A673 (cell line): ENCODE results near the gene RAD50. TPM values are rescaled to one million over a fixed set of nuclear protein-coding genes. Genes with fewer than 3 reads are reported as not detected.
"Not testable (repeated sequence)": the region's sequence is repeated elsewhere in the genome, so short reads cannot be mapped to it uniquely, and the experiment has no call there.

Experiments
- BruUV-seq: library from RNA; stranded (reverse); fragments of 400-500 nt; replicated peaks from 2 replicates; lab custom pipeline; 2021; lab: Mats Ljungman, UMichigan
- CTCF ChIA-PET: fragments of 300-600 bp; sonication (Branson Sonifier 250); formaldehyde crosslinking; loops from one replicate; lab custom pipeline; 2022; ENCODE audit warnings: antibody characterized with exemption; lab: Charles Lee
- POLR2A ChIA-PET: fragments of 300-600 bp; sonication (Branson Sonifier 250); formaldehyde crosslinking; loops from one replicate; lab custom pipeline; 2022; ENCODE audit warnings: antibody characterized with exemption; ENCODE audit not compliant: low non-redundant PET; lab: Charles Lee
- DNase-seq: peaks from one replicate; pipeline ENCODE4 v3.0.0-alpha.2; 2015; ENCODE audit warnings: low spot score
- H3K27ac ChIP-seq: fragments of 200-600 bp; sonication (generic); 2 replicates; pipeline ENCODE4 v1.5.1; 2016; ENCODE audit warnings: mixed run types, low read depth, mild to moderate bottlenecking, mixed read lengths, antibody characterized with exemption, low read length; ENCODE audit not compliant: poor library complexity, severe bottlenecking
- H3K27me3 ChIP-seq: fragments of 200-600 bp; sonication (generic); replicated peaks from 2 replicates; pipeline ENCODE4 v1.6.1; 2017; ENCODE audit warnings: mixed run types, low read depth, mild to moderate bottlenecking, mixed read lengths, antibody characterized with exemption, low read length; ENCODE audit not compliant: insufficient read depth, poor library complexity
- H3K36me3 ChIP-seq: fragments of 200-600 bp; sonication (generic); 2 replicates; pipeline ENCODE4 v1.6.1; 2016; ENCODE audit warnings: mixed run types, mild to moderate bottlenecking, mixed read lengths, antibody characterized with exemption, low read length; ENCODE audit not compliant: insufficient read depth, poor library complexity, severe bottlenecking
- H3K4me1 ChIP-seq: fragments of 200-600 bp; sonication (generic); 2 replicates; pipeline ENCODE4 v1.6.1; 2017; ENCODE audit warnings: mixed run types, mild to moderate bottlenecking, mixed read lengths, antibody characterized with exemption, low read length; ENCODE audit not compliant: insufficient read depth, poor library complexity, severe bottlenecking
- H3K4me3 ChIP-seq: fragments of 200-600 bp; sonication (generic); 2 replicates; pipeline ENCODE4 v1.5.1; 2016; ENCODE audit warnings: low read depth, mixed run types, mild to moderate bottlenecking, mixed read lengths, low read length; ENCODE audit not compliant: poor library complexity, severe bottlenecking
- H3K9me3 ChIP-seq: fragments of 200-600 bp; sonication (generic); 2 replicates; pipeline ENCODE4 v1.6.1; 2016; ENCODE audit warnings: mixed run types, low read depth, mild to moderate bottlenecking, mixed read lengths, antibody characterized with exemption, low read length; ENCODE audit not compliant: poor library complexity, severe bottlenecking
- EZH2 ChIP-seq: fragments of 200-600 bp; sonication (generic); IDR thresholded peaks from 2 replicates; pipeline ENCODE4 v1.6.1; 2017; ENCODE audit warnings: borderline replicate concordance, low read depth, mild to moderate bottlenecking, mixed read lengths, antibody characterized with exemption, low read length; ENCODE audit not compliant: poor library complexity, severe bottlenecking
- intact Hi-C: fragments of 100-400 bp; cut with micrococcal nuclease; formaldehyde crosslinking; loops from one replicate; pipeline ENCODE4 v1.10.0; 2022; ENCODE audit not compliant: unreplicated experiment
- total RNA-seq: library from RNA; stranded (reverse); gene quantifications from 2 replicates; pipeline ENCODE4 v1.2.3, GENCODE V29; 2021
- TF ChIP-seq, protein P1 (sequence below): fragments of 300-800, 200-600 bp; sonication (generic); conservative IDR thresholded peaks from 2 replicates; pipeline ENCODE4 v1.5.1; 2017; ENCODE audit warnings: low read depth, mild to moderate bottlenecking, antibody characterized with exemption, low read length, moderate library complexity, mixed read lengths

The RAD50 gene
- total RNA-seq, 1 experiment from 2014 or later: 43.6 TPM

DNA sequence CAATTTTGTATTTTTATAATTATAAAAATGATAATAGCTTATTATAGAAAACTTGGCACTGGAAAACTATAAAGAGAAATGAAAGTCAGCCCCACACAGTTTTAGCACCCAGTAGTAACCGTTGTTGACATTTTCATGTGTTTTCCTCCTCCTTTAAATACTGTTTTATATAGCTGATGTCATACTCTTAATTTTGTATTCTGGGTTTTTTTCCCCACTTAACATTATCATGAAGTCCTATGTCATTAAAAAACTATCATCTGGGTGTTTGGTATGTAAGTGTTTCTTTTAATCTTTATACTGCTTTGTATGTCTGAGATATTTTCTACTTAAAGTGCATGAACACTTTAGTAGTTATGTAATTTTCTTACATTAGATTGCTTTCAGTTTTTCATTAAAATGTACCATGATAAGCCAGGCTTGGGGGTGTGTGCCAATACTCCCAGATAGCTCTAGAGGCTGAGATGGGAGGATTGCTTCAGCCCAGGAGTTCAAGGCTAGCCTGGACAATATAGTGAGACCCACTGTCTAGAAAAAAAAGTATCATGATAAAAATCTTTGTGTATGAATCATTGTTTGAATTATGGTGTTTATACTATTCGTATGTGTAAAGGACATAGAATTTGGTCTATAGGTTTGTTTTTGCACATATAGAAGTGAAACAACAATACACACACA lies 2.7 kb downstream of the RAD50 start:
- Histone ChIP-seq H3K27ac (no peak overlapping the region), H3K4me1 (peaks cover 4% of the 10 kb centered on the region), H3K36me3 (peaks cover 15% of the 10 kb centered on the region), H3K4me3 (no peak overlapping the region), H3K9me3 (no peaks in the 10 kb centered on the region), H3K27me3 (no peaks in the 10 kb centered on the region)
- DNase-seq: no peak
- intact Hi-C loops: no loop called here
- no TSS peak for BruUV-seq
- TF ChIP-seq EZH2: no peak
- CTCF ChIA-PET: no interaction called here
- POLR2A ChIA-PET: no interaction called here

DNA sequence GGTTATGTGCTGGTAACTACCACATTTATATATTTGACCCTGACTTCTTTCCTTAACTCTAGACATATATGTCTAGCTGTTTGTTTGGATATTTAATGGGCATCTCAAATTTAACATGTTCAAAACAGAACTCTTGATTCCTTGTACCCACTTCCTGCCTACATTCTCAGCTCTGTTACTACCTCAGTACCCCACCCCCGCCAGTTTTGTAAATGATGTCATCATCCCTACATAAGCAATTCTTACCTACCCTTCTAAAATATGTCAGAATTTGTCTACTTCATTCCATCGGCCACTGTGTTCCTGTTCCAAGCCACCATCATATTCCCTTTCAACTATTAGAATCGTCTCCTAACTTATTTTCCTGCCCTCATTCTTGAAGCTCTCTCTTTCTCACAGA lies 4.8 kb downstream of the RAD50 start:
- Histone ChIP-seq H3K27me3 (no peaks in the 10 kb centered on the region), H3K27ac (no peak overlapping the region), H3K9me3 (no peaks in the 10 kb centered on the region), H3K36me3 (peaks cover 15% of the 10 kb centered on the region), H3K4me1 (no peaks in the 10 kb centered on the region), H3K4me3 (no peak overlapping the region)
- ChIA-PET CTCF (no interaction called here), POLR2A (no interaction called here)
- no peak for DNase-seq
- intact Hi-C loops: no loop called here
- BruUV-seq: no TSS peak
- TF ChIP-seq, protein P1, sequence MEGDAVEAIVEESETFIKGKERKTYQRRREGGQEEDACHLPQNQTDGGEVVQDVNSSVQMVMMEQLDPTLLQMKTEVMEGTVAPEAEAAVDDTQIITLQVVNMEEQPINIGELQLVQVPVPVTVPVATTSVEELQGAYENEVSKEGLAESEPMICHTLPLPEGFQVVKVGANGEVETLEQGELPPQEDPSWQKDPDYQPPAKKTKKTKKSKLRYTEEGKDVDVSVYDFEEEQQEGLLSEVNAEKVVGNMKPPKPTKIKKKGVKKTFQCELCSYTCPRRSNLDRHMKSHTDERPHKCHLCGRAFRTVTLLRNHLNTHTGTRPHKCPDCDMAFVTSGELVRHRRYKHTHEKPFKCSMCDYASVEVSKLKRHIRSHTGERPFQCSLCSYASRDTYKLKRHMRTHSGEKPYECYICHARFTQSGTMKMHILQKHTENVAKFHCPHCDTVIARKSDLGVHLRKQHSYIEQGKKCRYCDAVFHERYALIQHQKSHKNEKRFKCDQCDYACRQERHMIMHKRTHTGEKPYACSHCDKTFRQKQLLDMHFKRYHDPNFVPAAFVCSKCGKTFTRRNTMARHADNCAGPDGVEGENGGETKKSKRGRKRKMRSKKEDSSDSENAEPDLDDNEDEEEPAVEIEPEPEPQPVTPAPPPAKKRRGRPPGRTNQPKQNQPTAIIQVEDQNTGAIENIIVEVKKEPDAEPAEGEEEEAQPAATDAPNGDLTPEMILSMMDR: no peak
- no peak for TF ChIP-seq EZH2

DNA sequence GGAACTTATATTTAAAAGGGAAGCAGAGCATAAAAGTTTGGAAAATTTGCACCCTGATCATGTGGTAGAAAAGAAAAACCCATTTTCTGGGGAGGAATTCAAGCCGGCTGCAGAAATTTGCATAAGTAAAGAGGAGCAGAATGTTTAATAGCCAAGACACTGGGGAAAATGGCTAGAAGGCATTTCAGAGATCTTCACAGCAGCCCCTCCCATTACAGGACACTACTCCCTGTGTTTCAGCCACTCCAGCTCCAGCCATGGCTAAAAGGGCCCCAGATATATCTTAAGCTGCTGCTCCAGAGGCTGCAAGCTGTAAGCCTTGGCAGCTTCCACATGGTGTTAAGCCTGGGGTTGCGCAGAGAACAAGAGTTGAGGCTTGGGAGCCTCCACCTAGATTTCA lies 7.8 kb downstream of the RAD50 start:
- H3K4me3 ChIP-seq, BruUV-seq, CTCF ChIA-PET, H3K9me3 ChIP-seq, H3K27ac ChIP-seq, DNase-seq, H3K4me1 ChIP-seq, H3K27me3 ChIP-seq, POLR2A ChIA-PET, intact Hi-C loops: not testable (repeated sequence)
- peaks cover 16% of the 10 kb centered on the region for H3K36me3 ChIP-seq

DNA sequence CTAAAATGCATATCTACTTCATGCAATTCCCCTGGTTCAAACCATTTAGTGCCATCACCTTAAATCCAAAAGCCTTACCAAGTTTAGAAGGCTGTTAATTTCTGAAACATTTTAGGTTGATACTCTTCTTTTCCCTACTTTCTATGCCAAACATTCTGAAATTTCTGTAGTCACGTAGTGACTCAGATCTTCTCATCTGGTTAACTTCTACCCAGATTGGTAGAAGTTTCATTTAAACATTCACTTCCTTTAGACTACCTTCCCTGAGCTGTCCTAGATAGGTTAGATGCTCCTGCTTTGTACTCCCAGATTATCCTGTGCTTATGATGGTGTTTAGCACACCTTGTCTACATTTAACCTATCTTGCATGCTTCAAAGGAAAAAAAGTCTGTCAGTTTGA lies 9.9 kb downstream of the RAD50 start:
- no TSS peak for BruUV-seq
- Histone ChIP-seq H3K36me3 (peaks cover 7% of the 10 kb centered on the region), H3K4me1 (no peaks in the 10 kb centered on the region), H3K9me3 (no peaks in the 10 kb centered on the region), H3K27ac (no peak overlapping the region), H3K4me3 (no peak overlapping the region), H3K27me3 (no peaks in the 10 kb centered on the region)
- CTCF ChIA-PET: no interaction called here
- TF ChIP-seq EZH2: no peak
- TF ChIP-seq, protein P1: no peak
- DNase-seq: no peak
- intact Hi-C loops: no loop called here
- POLR2A ChIA-PET: no interaction called here
